GM19467 (cell line): ENCODE measurements around the gene LRFN4.

Experiments used
- ATAC-seq: cut with Tn5 transposase; IDR thresholded peaks from one replicate; pipeline ENCODE4 v1.9.1; 2021; ENCODE audit warnings: mild to moderate bottlenecking, moderate library complexity; ENCODE audit not compliant: unreplicated experiment

Gene LRFN4

DNA sequence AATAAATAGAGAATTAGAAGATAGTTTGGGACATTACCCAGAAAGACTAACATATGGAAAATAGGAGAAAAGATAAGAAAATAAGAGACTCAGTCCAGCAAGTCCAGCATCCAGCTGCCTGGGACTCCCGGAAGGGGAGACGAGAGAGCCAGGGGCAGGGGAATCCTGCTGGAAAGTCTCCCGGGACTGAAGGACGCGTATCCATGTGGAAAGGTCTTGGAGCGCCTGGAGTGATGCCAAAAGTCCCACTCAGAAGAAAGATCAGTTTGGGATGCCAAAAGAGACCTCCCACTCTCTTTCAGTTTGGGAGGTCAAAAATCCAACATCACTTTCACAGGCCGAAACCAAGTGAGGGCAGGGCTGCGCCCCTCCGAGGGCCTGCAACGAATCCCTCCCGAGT, 30.7 kb downstream of the LRFN4 start:
- no peak for ATAC-seq

DNA sequence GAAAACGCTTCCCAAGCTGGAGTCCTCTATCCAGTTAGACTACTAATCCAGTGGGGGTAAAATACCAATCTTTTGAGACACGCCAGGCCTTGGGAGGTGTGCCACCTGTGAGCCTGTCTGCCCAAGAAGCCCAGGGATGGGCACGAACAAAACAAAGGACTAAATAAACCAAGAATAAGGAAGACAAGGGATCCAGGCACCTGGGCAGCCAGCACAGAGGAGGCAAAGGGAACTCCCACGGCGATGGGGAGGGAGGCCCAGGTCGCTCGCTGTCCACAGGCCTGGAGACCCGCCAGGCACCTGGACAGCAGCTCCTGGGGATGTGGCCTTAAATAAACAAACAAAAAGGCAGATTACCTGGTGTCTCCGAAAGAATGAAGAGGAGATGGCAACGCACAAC, 31.4 kb downstream of the LRFN4 start:
- ATAC-seq, result no peak

DNA sequence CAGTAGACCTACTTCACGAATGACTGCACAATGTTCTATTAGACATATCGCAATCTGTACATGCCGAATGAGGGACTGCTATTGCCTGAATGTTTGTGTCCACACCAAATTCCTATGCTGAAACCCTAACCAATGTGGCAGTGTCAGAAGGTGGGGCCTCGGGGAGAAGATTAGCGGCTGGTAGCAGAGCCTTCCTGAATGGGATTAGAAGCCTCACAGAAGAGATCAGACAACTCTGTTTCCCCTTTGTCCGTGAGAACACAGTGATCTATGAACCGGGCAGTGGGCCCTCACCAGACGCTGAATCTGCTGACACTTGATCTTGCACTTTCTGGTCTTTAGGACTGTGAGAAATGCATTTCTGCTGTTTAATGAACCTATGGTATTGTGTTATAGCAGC, 33.1 kb downstream of the LRFN4 start:
- no peak for ATAC-seq

DNA sequence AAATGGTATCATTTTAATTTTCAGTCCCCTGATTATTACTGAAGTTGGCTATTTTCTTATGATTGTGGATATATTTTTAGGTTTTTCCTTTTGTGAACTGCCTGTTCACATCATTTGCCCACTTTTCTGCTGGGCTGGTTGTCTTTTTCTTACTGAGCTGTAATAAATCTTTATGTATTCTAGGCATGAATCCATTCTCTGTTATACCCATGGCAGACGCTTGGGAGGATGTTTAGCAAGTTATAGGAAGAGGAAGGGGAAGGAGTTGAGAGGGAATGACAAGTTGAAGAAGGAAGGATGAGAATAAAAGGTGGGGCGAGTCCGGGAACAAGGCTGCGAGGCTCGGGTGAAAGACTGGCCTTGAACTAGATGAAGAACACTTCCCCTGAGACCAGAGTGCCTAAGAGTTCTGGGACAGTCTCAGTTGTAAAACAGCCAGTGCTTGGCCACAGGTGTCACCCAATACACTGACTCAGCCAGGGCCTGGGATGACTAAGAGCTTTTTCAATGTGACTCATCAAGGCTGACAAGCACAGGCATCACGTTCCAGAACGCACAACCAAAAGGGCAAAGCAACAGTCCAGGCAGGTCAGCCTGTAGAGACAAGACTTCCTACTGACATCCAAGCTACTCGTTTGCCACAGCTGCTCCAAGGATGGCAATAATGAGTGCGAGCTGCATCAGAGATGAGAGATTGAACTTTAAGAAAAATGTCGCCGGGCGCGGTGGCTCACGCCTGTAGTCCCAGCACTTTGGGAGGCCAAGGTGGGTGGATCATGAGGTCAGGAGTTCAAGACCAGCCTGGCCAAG, 35.2 kb downstream of the LRFN4 start:
- no peak for ATAC-seq

DNA sequence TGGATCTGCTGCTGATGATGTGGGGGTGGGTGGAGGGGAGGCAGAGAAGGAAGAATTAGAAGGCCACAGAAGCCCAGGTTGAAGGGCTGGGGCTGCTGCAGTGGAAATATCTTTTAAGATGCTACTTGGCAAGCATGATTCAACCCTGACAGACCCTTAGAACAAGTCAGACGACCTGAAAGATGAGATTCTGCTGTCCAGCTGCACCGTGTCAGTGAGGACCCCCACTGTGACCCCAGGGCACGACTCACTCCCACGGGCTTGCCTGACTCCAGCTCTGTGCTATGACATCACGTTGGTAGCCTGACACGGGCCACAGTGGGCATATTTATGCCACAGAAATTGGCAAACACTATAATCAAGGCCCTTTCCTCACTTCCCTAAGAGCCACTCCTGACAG, 36.0 kb downstream of the LRFN4 start:
- ATAC-seq, result no peak

DNA sequence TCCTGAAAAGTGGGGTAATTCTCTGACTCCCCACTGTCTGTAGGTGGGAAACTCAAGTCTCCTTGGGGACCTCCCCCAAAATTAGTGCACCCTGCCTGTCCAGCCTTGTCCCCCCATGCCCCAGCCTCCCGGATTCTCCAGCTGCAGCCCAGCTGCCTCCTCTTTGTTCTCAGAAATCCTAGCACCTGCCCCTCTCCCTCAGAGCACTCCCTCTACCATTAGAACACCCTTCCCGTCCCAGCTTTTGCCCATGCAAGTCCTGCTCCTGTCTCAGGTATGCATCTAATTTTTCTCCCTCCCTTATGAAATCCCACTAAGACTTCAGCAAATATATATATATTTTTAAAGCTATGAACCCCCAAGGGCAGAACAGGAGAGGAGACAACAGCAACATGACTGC, 37.3 kb downstream of the LRFN4 start:
- ATAC-seq, result no peak

DNA sequence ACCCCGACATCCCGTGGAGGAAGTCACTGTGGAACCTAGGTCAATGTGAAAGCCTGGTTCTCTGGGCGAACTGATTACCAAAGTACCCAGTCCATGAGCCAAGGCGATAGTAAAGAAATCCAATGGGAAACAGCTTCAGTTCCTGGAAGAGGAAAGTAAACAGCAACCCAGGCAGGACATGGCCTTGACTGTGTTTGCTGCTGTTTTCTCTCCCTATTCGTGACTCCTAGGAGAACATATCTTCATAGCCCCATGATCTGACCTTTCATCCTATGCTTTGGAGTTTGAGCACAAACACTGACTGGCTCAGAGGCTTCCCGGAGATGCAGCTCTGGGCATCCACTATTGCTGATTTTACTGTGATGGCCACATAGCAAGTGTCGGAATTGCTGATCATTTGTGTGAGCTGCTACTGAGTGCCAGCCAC, 45.1 kb downstream of the LRFN4 start:
- no peak for ATAC-seq

DNA sequence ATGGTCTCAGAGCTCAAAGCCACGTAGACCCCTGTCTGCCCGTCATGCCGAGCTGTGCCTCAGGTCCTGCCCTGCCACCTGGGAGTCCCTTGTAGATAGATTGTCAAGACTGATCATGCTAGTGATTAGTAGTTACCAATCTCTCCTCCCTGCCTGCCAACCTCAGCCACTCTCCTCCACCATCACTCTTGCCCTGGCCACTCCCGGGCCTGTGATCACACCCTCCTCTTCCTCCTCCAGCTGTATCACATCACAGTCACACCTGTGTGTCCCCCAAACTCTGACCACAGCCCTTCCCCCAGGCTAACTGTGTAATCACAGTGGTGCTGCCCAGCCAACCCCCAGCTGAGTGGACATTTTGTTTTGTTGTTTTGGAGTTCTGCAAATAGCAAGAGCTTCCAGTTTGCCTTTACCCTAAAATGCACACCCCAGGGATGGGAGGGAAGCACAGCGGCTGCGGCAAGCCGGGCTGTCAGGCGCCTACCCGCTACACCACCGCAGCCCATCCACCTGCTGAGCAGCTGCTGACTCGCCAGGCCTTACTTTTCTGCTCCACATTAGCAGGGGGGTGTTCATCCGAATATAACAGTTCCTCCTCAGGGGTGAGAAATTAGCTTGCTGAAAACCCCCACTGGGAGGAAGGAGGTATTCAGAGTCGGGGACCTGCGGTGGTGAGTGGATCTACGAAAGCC, 45.8 kb downstream of the LRFN4 start:
- no peak for ATAC-seq

DNA sequence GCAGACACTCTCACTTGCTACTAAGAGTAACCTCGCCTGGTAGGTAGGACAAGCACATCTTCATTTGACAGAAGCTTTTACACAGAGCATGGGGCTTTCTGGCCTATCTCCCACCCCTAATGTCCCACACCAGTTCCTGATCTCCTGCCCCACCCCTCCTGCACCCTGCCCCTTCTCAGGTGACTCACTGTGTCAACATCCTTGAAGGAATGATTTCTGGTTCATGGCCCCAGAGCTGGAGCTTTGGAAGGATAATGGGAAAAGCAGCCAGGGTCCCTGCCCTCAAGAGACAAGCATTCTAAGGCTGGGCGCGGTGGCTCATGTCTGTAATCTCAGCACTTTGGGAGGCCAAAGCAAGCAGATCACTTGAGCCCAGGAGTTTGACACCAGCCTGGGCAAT, 47.2 kb downstream of the LRFN4 start:
- ATAC-seq, result no peak

DNA sequence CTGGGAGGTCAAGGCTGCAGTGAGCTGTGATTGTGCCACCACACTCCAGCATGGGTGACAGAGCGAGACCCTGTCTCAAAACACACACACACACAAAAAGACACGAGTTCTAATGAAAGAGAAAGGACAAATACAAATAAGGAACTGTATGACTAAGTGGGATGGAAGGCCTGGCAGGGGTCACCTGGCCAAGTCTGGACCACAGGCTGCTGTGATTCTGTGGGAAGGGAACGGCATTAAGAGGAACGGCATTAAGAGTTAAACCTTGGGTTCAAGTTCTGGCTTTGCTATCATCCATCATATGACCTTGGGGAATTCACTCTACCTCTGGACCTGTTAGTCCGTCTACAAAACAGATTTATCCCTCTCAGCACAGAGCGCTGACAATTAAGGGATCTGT, 47.7 kb downstream of the LRFN4 start:
- no peak for ATAC-seq

DNA sequence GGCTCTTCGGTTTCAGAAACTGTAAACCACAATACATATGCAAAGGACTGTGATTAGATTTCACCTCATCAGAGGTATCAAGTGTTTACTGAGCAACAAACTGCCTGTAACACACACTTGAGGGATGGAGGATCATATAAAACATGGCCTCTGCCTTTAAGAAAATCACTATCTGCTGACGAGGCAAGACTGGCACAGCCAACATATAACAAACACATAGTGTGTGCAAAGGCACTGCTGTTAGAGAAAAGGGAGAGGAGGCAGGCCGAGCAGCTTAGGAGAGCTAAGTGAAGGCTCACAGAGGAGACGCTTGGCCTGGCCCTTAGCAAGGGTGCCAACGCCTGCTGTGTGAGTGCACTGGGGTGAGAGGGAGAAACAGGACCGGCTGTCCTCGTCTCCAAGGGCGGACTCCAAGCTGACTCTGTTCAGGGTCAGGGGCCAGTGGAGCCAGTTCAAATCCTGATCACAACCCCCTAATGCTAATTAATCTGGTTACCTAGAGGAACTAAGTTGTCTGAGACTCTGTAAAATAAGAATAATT, 48.2 kb downstream of the LRFN4 start:
- no peak for ATAC-seq

DNA sequence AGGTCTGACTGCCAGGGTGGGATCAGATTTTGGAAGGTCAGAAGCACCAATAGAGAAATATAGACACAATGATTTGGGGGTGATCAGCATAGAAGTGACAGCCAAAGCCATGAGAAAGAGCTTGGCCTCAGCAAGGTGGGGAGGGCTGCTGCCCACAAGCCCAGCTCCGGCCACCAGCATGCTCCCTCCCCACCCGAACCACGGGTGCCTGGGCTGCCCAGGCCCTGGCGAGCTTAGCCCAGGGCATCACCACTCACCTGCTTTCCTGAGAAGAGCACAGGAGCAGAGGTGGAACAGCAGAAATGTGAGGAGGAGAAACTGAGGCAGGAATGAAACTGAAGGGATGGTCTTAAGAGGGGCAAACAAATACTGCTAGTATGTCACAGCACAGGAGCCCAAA, 48.8 kb downstream of the LRFN4 start:
- no peak for ATAC-seq

DNA sequence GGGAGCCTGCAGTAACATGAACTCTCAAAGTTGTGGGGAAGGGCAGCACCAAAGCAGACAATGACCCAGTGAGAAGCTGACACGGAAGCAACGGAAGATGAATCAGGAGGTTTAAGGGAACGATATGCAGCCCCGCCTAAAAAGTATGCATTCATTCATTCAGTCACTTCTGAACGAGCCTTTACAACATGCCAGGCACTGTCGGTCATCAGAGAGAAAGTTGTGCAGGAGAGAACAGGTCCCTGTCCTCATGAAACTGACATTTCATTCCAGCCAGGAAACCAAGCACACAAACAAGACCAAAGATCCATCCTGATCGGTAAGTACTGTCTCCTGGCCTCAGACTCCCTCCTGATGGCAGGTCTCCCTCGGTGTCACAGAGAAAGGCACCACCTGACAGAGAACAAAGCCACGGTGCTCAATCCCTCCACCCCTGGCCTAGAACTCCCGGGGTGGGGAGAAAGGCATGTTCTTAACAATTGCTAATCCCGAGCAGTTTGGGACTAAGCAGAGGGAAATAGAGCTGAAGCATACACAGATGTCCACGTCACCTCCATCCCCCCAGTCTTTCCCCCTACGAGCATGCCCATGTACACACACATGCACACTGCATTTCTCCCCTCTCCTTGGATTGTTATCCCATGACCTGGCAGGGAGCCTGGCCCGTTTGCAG, 49.3 kb downstream of the LRFN4 start:
- ATAC-seq, result no peak

DNA sequence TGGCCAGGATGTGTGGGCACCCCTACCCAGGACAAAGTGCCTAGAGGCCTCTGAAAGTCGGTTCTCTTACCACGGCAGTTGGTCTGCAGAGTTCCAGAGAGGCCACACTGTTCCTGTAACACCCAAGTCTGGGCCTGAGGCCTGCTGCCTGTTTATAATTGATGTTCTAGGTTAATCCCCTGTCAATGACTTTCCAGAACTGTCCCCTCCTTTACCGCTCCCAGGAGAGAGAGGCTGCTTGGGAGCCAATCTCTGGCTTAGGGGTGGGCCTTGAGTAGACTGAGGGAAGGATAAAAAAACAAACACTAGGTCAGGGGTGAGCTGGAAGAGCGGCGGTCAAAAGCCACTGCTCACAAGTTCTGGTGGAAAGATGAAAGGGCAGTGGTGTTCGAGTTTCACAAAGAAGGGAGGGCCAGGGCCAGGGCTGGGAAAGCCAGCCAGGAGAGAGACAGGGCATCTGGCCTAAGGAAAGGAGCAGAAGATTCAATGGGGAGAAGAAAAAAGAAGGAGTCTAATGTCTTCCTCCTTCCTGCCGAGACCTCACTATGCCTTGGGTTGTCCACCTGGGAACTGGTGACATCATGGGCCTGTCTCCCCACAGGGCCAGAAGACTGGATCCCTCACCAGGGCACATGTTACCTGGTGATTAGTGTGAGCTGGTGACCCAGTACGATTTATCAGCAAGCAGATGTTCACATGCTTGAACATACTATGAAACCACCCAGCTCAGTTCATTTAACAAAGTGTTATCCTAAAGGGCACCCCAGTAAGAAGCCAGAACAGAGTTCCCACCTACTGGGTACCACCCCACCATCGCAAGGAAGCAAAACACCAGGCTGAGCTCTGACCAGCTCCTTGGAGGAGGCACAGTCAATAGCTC, 51.1 kb downstream of the LRFN4 start:
- ATAC-seq, result no peak

DNA sequence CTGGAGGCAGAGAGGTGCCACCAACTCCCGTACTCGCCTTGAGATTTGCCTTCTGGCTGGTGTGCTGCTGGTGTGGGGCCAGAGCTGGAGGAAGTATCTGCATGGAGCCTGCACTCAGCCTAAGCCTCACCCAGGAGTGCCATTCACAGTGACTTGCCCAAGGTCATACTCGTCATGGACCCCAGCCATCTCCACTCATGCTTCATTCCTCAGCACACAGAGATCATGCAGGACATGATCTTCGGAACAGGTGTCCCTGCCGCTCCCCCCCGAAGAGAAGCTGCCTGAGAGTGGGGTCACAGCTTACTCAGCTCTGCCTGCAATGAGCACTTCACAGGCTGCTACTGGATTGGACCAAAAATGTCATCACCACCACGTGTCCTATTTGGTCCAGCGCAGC, 52.3 kb downstream of the LRFN4 start:
- no peak for ATAC-seq

DNA sequence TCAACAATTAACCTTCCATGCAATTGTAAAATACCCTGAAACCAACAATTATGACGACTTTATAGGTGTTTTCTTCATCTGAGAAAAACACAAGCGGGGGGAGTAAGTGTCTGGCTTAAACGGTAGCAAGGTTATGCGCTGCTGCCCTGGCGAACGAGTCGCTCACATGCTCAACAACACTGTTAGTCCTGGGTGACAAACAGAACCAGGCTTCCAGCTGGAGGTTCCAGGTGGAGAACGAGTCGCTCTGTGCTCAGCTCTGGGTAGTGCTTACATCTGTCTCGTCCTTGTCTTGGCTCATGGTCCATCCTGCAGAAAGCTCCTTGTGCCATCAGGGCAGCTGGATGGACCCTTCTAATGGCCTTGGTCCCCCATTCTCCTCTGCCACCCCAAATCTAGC, 53.2 kb downstream of the LRFN4 start:
- no peak for ATAC-seq
